ENCODE measurements around the gene AOC1. TPM values are rescaled to one million over a fixed set of nuclear protein-coding genes. Genes with fewer than 3 reads are reported as not detected.

AOC1 gene
- total RNA-seq, 3 donors from 2014 or later: 0.10 TPM; not detected in 2

DNA sequence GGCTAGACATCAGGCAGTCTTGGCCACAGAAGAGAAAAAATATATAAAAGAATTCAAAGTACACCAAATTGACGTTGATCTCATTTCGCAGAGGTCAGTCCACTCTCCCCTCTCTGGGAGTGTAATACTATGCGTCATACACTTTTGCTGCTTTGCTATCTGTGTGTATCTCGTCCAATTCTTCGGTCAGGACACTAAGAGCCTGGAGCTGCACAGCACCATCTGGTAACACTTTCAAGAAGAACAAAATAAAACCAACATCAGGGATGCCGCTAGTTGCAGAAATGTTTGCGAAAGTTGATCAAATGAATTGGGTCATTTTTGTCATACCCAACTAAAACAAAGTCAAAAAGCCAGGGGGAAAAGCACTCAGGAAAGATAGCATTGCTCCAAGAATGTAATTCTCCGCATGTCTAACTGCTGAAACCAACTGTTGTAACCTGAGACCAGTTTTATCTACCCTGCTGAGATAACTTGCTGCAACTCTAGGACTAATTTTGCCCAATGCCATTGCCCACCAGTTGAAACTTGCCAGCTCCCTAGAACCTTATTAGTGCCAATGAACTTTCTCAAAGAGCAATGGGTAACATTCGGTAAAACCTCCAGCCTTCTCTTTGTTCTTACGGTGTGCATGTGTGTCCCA is 28.7 kb upstream of the AOC1 start:
- Mint-ChIP-seq H3K4me3 (no peak overlapping the region), H3K4me1 (ENCODE audit: low read depth) (no peaks in the 10 kb centered on the region), H3K36me3 (ENCODE audit: insufficient read depth) (no peaks in the 10 kb centered on the region), H3K27me3 (ENCODE audit: low read depth) (peaks cover 13% of the 10 kb centered on the region), H3K9me3 (peaks cover 10% of the 10 kb centered on the region)
- DNase-seq (no peak), ATAC-seq (no peak)

DNA sequence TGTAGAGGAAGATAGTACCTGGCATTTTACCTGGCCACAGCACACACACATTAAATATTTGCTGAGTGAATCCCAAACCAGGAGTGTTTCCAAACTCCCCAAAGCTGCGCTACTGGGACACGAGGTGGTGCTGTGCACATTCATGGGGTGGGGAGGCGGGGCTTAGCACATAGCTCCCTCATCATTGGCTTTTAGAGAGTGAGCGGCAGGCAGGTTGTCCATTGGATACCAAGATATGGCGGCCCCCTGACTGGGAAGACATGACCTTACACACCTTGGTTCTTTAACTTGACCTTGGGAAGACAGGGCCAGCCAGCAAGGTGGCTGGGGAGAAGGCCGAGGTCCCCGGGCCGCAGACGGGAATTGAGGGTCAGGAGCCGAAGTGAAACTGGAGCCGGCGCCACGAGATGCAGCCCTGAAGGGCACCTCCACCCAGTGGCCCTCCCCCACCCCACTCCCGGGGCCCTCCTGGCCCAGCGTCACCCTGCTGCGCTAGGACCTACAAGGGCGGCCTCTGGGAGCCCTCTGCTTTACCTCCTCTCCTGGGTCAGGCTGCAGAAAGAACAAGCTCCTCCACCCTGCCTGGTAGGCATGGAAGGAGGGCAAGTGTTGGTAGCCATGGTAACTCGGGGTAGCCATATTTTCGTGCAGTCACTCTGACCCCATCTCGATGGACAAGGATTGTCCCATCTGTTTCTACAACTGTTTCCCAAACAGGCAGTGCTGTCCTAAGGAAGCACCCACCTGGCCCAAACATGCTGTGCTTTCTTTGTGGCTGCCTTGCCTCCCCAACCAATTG is 27.7 kb upstream of the AOC1 start:
- no peak for DNase-seq
- Mint-ChIP-seq H3K4me1 (ENCODE audit: low read depth) (no peaks in the 10 kb centered on the region), H3K4me3 (no peak overlapping the region), H3K27me3 (ENCODE audit: low read depth) (peaks cover 11% of the 10 kb centered on the region), H3K9me3 (peaks cover 10% of the 10 kb centered on the region), H3K36me3 (ENCODE audit: insufficient read depth) (no peaks in the 10 kb centered on the region)
- no peak for ATAC-seq

DNA sequence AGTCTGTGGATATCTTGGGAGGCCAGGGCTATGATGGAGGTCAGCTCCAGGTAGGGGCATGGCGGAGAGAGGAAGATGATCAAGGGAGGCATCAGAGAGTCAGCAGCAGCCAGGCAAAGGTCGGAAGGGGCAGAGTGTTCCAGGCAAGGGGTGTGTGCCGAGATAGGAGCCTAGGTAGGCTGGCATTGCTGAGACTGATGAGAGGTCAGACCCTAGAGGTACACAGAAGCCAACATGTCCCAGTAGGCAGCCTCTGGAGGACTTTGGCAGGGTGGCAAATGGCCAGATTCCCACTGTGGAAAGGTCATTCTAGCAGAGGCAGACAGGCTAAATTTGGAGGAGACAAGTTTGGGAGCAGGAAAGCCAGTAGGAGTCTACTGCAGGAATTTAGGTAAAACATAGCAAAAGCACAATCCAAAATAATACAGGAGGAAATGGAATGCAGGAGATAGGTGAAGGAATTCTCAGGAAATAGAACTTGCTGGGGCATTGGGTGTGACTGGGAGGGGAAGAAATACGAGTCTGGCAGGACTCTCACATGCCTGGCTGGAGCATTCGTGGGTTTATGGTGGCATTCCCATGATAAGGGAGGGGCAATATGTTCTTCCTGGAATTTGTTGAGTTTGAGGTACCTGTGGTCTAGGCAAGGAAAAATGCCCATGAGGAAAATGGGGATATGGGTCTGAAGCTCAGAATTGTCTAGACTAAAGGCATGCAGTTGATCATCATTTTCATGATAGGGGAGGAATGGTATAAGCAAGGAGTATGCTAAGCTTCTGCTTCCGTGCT is 26.1 kb upstream of the AOC1 start:
- no peaks in the 10 kb centered on the region for H3K36me3 Mint-ChIP-seq (ENCODE audit: insufficient read depth)
- H3K4me3 Mint-ChIP-seq: no peak overlapping the region
- peaks cover 15% of the 10 kb centered on the region for H3K27me3 Mint-ChIP-seq (ENCODE audit: low read depth)
- H3K4me1 Mint-ChIP-seq (ENCODE audit: low read depth): no peaks in the 10 kb centered on the region
- H3K9me3 Mint-ChIP-seq: peaks cover 9% of the 10 kb centered on the region
- DNase-seq: no peak
- no peak for ATAC-seq

DNA sequence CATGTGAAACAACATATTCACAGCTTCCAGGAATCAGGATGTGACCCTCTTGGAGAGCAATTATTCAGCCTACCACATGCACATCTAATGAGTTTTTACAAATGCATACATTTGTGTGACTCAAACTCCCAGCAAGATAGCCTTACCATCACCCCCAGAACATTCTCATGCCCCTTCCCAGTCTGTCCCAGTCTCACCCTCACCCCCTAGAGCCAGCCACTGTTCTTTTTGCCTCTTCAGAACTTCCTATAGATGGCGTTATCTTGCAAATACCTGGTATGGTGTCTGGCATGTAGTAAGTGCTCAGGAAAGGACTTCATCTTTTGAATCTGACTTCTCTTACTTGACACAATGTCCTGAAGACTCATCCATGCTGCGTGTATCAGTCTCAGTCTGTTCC is 23.9 kb upstream of the AOC1 start:
- no peaks in the 10 kb centered on the region for H3K36me3 Mint-ChIP-seq (ENCODE audit: insufficient read depth)
- ATAC-seq: no peak
- no peaks in the 10 kb centered on the region for H3K4me1 Mint-ChIP-seq (ENCODE audit: low read depth)
- no peak for DNase-seq
- H3K9me3 Mint-ChIP-seq: no peaks in the 10 kb centered on the region
- no peak overlapping the region for H3K4me3 Mint-ChIP-seq
- H3K27me3 Mint-ChIP-seq (ENCODE audit: low read depth): peaks cover 32% of the 10 kb centered on the region

DNA sequence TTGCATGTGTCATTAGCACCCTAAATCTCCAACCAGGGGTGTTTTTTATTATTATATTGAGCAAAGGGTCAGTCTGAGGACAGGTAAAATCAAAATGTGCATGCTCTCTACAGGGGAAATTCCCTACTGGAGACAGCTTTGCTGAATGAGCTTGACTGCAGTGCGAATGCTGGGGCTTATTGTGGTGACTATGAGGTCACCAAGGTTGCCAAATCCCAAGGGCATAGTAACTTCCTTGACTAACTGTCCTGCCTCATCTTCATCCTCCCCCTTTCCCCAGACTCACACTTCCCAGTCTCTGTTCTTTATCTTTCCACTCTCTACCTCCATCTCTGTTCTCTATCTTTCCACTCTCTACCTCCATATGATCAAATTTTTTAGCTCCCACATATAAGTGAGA is 22.9 kb upstream of the AOC1 start:
- Mint-ChIP-seq H3K36me3 (ENCODE audit: insufficient read depth) (no peaks in the 10 kb centered on the region), H3K4me1 (ENCODE audit: low read depth) (no peaks in the 10 kb centered on the region), H3K9me3 (no peaks in the 10 kb centered on the region), H3K4me3 (no peak overlapping the region), H3K27me3 (ENCODE audit: low read depth) (peaks cover 40% of the 10 kb centered on the region)
- no peak for ATAC-seq
- no peak for DNase-seq

DNA sequence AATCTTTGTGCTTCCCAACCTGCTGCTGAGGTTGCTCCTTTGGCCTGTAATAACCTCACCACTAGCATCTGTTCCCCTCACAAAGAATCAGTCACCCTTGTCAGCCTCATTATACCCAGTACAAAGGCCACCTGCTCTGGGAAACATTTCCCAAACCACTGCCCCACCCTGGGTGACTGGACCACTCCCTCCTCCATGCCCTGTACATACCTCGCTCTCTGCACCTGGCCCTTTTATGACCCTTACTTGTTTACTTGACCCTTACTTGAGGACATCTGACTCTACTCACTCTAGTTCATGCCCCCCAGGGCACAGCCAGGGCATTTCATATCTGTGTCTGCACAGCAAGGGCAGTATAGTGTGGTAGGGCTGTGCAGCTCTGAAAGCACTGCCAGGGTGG is 21.4 kb upstream of the AOC1 start:
- no peak for DNase-seq
- ATAC-seq: no peak
- peaks cover 41% of the 10 kb centered on the region for H3K27me3 Mint-ChIP-seq (ENCODE audit: low read depth)
- H3K9me3 Mint-ChIP-seq: no peaks in the 10 kb centered on the region
- H3K36me3 Mint-ChIP-seq (ENCODE audit: insufficient read depth): no peaks in the 10 kb centered on the region
- H3K4me1 Mint-ChIP-seq (ENCODE audit: low read depth): no peaks in the 10 kb centered on the region
- H3K4me3 Mint-ChIP-seq: no peak overlapping the region

DNA sequence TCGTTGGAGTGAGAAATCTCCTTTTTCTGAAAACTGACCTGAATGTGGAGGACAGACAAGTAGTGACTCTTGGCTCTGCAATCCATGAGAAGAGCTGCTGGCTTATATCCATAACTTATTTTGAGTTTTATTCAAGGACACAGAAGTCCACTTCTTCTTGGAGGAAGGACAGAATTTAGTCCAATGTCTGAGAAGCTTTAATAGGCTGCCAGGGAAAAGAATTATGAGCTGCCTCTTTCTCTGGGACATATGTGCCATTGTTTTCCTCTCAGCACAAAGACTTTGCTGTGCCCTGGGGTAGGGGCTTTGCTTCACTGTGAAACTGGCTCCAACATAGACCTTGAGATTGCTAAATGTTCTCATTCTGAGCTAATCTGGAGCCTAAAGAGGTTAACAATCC is 20.5 kb upstream of the AOC1 start:
- Mint-ChIP-seq H3K27me3 (ENCODE audit: low read depth) (peaks cover 36% of the 10 kb centered on the region), H3K36me3 (ENCODE audit: insufficient read depth) (no peaks in the 10 kb centered on the region)

DNA sequence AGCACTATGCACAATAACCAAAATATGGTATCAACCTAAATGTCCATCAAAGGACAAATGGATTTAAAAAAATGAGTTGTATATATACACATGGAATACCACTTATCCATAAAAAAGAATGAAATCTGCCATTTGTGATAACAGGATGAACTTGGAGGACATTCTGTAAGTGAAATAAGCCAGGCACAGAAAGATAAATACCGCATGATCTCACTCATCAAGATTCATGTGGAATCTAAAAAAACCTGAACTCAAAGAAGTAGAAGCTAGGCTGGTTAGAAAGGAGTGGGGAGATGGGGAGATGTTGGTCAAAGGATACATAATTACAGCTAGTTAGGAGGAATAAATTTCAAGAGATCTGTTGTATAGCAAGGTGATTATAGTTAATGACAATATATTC is 17.3 kb upstream of the AOC1 start:
- Mint-ChIP-seq H3K27me3 (ENCODE audit: low read depth) (peaks cover 36% of the 10 kb centered on the region), H3K9me3 (no peaks in the 10 kb centered on the region), H3K4me3 (no peak overlapping the region), H3K4me1 (ENCODE audit: low read depth) (no peaks in the 10 kb centered on the region), H3K36me3 (ENCODE audit: insufficient read depth) (no peaks in the 10 kb centered on the region)
- ATAC-seq: no peak
- no peak for DNase-seq

More for the DNA sequence above, 20.5 kb upstream of the AOC1 start:
- no peak for ATAC-seq
- Mint-ChIP-seq H3K4me3 (no peak overlapping the region), H3K9me3 (no peaks in the 10 kb centered on the region), H3K4me1 (ENCODE audit: low read depth) (no peaks in the 10 kb centered on the region)
- DNase-seq: no peak

DNA sequence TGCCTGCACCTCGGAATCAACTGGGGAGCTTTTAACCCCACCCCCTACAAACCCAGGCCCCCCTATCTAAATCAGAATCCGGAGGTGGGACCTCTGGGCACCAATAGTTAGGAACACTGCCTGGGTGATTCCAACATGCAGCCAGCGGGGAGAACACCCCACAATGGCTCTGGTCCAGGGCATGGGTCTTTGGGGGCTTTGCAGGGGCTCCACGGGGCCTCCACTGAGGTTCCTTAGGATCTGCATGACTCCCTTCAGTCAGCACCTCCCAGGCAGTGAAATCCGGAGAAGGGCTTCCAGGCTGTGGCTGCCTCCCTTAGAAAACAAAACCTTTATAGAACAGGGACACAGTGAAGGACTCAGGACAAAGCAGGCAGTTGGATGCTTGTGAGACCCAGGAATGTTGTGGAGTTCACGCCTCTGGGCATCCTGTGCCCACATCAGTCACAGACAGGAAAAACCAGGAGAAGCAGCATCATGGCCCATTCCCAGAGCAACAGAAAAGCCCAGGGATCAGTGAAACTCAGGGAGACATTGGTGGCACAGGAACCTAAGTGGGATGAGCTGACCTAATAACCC is 16.5 kb upstream of the AOC1 start:
- Mint-ChIP-seq H3K36me3 (ENCODE audit: insufficient read depth) (no peaks in the 10 kb centered on the region), H3K9me3 (no peaks in the 10 kb centered on the region), H3K4me3 (no peak overlapping the region), H3K4me1 (ENCODE audit: low read depth) (no peaks in the 10 kb centered on the region), H3K27me3 (ENCODE audit: low read depth) (peaks cover 33% of the 10 kb centered on the region)
- DNase-seq: no peak
- no peak for ATAC-seq

DNA sequence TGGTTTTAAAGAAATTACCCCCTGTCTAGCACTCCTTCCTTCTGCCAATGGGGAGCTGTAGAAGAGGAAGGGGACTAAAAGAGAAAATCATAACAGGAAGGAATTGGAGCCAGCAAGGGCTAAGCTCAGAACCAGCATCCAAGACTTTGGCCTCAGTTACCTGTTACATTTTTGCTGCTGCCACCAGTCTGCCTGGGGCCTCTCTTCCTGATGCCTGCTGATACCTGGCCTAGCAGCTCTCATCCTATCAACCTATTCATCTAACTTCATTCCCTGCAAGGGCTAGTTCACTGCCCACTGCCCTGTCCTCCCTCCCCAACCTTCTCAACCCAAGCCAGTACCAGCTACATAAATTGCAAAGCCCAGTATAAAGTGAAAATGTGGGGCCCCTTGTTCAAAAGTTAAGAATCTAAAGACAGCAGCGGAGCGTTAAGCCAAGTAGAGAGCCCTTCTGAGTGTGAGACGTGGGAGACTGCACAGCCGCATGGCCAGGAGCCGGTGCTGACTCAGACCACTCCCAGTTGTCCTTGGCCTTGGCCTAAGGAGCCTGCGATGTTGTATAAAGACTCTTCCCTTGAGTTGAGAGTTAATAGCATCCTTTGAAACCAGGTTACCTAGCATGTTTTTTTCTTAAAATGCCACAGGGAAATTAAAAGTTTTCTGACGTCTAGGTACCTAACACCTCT is 13.2 kb upstream of the AOC1 start:
- no peaks in the 10 kb centered on the region for H3K9me3 Mint-ChIP-seq
- H3K4me1 Mint-ChIP-seq (ENCODE audit: low read depth): no peaks in the 10 kb centered on the region
- H3K27me3 Mint-ChIP-seq (ENCODE audit: low read depth): peaks cover 9% of the 10 kb centered on the region
- H3K36me3 Mint-ChIP-seq (ENCODE audit: insufficient read depth): no peaks in the 10 kb centered on the region
- ATAC-seq (no peak), DNase-seq (no peak)
- H3K4me3 Mint-ChIP-seq: no peak overlapping the region

DNA sequence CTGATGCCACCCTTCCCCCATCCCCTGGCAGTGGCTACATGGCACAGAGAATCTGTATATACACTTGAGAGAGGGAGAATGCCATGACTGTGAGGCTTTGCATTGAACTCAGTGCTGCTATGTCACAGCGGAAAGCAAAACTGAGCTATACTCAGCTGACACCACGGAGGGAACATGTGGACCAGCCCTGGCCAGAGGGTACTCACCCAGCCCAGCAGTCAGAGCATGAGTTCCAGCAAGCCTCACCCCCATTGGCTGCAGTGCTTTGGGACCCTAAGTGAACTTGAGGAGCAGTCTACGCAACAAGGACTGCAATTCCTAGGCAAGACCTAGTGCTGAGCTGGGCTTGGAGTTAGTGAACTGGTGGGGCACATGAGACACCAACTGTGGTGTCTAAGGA is 10.3 kb upstream of the AOC1 start:
- H3K4me1 Mint-ChIP-seq (ENCODE audit: low read depth): no peaks in the 10 kb centered on the region
- peaks cover 4% of the 10 kb centered on the region for H3K27me3 Mint-ChIP-seq (ENCODE audit: low read depth)
- no peak overlapping the region for H3K4me3 Mint-ChIP-seq
- no peaks in the 10 kb centered on the region for H3K9me3 Mint-ChIP-seq
- no peak for ATAC-seq
- no peaks in the 10 kb centered on the region for H3K36me3 Mint-ChIP-seq (ENCODE audit: insufficient read depth)
- DNase-seq: no peak

DNA sequence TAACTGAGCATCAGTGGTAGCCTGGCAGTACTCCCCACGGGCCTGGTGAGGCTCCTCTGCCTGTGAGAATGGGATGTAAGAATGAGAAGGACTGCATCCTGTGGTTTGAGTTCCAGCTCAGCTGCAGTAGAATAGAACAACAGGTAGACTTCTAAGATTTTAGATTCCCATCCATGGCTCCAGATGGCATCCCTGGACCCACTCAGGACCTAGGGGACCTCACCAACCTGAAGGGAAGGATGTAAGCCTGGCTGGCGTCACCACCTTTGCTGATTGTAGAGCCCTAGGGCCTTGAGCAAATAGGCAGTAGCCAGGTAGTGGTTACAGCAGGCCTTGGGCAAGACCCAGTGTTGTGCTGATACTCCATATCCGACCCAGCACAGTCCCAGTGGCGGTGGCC is 9.6 kb upstream of the AOC1 start:
- Mint-ChIP-seq H3K4me1 (ENCODE audit: low read depth) (no peaks in the 10 kb centered on the region), H3K4me3 (no peak overlapping the region), H3K9me3 (no peaks in the 10 kb centered on the region), H3K27me3 (ENCODE audit: low read depth) (peaks cover 4% of the 10 kb centered on the region), H3K36me3 (ENCODE audit: insufficient read depth) (no peaks in the 10 kb centered on the region)
- no peak for DNase-seq
- ATAC-seq: no peak

DNA sequence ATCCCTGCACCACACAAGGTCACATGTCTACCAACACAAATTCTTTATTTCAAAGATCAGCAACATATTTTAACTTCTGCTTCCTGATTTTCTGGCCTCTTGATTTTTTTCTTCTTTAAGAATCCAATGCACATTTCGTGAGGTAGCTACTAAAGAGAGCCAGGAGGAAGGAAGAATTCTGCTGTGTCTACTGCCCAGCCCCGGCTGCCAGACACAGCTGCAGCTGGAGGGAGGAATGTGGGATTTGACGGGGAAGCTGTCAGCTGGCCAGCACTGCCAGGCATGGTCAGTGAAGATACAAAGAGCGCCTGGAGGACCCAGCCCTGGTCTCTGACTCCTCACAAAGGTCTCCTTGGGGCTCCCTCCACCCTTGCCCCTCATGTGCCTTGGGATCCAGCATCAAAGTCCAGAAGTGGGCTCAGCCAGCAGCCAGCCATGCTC is 6.9 kb upstream of the AOC1 start:
- Mint-ChIP-seq H3K4me3 (no peak overlapping the region), H3K27me3 (ENCODE audit: low read depth) (peaks cover 10% of the 10 kb centered on the region), H3K4me1 (ENCODE audit: low read depth) (no peaks in the 10 kb centered on the region), H3K36me3 (ENCODE audit: insufficient read depth) (no peaks in the 10 kb centered on the region), H3K9me3 (no peaks in the 10 kb centered on the region)
- DNase-seq: no peak
- no peak for ATAC-seq

Measured in activated T-cell treated with anti-CD3 and anti-CD28 coated beads, Interleukin-2, amount 50 U/mL, for 4 hours (primary cell).